VCaP (cell line): ENCODE results near the gene SKIC8.

Source experiments
- H3K27ac ChIP-seq: fragments of 450-650 bp; 2 replicates; pipeline ENCODE4 v1.5.1; 2017
- TF ChIP-seq, protein P1 (sequence below): fragments of 450-650 bp; conservative IDR thresholded peaks from 2 replicates; pipeline ENCODE4 v1.5.1; 2017; ENCODE audit warnings: mild to moderate bottlenecking, moderate library complexity

The SKIC8 gene

DNA sequence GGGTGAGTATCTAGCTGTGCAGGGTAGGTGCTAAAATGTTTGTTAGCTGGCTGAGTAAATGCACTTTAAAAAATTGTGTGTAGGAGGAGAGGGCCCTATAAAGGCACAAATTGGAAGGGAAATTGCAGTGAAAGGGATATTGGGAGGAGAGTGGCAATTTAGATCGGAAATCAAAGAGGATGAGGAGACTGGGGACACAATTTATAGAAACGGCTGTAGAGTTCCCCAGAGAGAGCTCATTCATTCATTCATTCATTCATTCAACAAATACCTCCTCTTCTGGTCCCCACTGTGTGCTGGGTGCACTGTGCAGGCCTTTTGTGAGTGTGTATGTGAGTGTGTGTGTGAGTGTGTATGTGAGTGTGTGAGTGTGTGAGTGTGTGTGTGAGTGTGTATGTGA is 32.6 kb downstream of the SKIC8 start:
- H3K27ac ChIP-seq: peak overlapping the region; percentile 97
- TF ChIP-seq, protein P1, sequence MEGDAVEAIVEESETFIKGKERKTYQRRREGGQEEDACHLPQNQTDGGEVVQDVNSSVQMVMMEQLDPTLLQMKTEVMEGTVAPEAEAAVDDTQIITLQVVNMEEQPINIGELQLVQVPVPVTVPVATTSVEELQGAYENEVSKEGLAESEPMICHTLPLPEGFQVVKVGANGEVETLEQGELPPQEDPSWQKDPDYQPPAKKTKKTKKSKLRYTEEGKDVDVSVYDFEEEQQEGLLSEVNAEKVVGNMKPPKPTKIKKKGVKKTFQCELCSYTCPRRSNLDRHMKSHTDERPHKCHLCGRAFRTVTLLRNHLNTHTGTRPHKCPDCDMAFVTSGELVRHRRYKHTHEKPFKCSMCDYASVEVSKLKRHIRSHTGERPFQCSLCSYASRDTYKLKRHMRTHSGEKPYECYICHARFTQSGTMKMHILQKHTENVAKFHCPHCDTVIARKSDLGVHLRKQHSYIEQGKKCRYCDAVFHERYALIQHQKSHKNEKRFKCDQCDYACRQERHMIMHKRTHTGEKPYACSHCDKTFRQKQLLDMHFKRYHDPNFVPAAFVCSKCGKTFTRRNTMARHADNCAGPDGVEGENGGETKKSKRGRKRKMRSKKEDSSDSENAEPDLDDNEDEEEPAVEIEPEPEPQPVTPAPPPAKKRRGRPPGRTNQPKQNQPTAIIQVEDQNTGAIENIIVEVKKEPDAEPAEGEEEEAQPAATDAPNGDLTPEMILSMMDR: no peak

DNA sequence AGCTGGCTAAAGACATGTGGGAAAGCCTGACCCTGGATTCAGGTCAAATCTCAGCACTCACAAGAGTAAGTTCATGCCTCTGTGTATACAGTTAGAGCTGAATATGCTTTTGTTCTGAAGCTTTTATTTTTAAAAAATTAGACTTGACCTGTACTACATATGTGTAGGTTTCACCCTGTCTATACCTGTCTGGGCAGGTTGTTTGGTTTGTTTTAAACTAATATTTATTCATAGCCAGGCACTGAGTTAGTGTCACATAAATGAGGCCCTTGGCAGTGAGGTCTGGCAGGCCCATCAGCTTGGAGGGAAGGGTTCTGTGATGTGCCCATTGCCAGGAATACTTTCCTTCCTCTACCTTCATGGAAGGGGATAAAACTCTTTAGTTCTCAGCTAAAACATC is 33.2 kb downstream of the SKIC8 start:
- peak overlapping the region; percentile 97 for H3K27ac ChIP-seq
- TF ChIP-seq, protein P1: no peak

DNA sequence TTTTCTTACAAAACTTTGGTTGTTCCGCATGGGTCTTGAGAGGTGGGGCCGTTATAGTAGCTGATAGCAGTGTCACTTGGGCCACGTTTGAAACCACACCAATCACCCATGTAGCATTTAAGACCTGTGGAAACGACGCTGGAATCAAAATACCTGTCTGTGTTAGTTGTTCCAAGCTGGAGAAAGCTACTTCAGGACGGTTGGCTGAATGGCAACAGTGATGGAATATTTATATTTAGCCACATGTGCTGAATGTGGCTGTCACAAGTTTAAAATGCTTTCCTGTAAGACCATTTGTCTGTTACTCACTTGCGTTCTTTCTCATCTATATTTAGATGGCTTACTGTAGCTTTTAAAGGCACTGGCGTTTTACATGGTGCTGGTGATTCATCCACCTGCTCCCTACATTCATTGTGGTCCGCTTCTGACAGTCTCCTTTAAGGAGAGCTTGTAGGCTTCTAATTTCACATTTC is 33.6 kb downstream of the SKIC8 start:
- H3K27ac ChIP-seq: peak overlapping the region; percentile 97
- TF ChIP-seq, protein P1: no peak

DNA sequence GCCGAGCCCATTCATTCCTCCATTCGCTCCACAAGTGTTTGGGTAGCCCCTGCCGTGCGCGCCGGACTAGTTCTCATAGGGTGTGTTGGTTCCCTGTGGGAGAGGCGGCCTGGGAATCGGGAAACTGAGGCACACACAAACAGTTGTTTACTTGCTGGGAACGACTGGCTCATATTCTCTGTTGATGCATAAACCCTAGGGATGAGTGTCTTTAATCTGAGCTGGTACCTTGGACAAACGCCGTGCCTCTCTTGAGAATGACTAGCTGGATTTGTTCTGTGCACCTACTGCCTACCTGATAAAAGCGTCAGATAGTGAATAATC is 34.3 kb downstream of the SKIC8 start:
- peak overlapping the region; percentile 97 for H3K27ac ChIP-seq
- TF ChIP-seq, protein P1: 0 out of 2 replicates have a peak, but pooled peaks have one; percentile 17

DNA sequence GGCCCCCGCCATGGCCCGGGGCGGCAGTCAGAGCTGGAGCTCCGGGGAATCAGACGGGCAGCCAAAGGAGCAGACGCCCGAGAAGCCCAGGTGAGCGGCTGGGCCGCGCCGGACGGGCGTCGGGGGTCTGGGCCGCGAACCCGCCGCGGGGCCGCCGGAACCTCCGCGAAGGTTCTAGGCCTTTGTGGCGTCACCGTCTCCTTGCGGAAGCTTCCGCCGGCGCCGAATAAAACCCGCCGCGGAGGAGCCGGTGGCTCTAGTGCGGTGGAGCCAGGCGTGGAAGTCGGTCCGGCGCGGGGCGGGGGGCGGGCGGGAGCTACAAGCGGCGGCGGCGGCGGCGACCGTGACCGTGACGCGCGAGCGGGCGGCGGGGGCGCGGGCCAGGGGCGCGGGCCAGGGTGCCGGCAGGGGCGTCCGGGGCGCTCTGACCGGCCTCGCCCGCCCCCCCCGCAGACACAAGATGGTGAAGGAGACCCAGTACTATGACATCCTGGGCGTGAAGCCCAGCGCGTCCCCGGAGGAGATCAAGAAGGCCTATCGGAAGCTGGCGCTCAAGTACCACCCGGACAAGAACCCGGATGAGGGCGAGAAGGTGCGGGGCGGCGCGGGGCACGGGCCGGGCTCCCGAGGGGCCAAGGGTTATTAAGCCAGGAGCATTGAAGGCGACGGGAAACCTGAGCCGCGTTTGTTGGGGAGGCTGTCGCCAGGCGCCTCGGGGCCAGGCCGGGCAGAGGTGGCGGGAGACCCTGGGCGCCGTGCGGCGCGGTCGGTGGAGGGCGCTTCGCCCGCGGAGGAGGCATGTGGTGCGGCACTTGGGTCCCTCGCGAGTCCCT is 34.9 kb downstream of the SKIC8 start, which contains the start of gene DNAJA4:
TSS of gene DNAJA4 (plus strand) at position 259 of the 833 bp plus-strand sequence. CDS start at position 461, 202 bp downstream.
- H3K27ac ChIP-seq: peak within 1 kb of the TSS; percentile 97
- TF ChIP-seq, protein P1: peak; percentile 60

DNA sequence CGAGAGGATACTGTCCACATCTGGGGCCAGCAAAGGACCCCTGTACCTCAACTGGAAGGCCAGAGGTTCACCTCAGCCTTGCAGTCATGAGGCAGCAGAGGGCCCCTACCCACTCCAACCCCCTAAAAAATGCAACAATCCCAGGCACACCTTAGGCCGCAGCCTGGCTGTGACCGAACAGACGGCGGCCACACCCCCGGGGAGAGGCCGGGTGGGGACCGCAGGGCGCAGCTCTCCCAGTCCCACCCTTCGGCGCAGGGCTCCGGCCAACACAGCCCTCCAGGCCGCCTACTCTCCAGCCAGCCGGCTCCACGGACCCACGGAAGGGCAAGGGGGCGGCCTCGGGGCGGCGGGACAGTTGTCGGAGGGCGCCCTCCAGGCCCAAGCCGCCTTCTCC is 35.5 kb downstream of the SKIC8 start:
- TF ChIP-seq, protein P1: no peak
- peak overlapping the region; percentile 97 for H3K27ac ChIP-seq

DNA sequence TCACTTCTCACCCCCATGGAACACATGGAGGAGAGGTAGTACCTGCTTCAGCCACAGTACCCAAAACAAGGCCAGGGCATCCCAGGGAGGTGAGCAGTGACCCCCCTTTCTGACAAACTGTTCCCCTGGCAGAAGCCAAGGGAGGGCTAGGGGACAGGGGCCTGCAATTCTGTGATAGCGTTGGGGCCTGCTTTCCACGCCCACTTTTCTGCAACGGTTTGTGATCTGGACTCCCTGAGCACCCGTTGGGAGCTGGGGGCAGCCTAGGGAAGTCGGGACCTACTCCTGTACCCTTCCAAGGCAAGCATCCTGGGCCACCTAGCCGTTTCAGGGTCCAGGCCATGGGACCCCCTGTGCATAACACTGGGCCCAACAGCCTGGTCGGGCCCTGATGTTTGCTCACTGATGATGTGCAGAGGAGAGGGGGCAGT is 36.0 kb downstream of the SKIC8 start:
- TF ChIP-seq, protein P1: no peak

More for the DNA sequence above, 36.0 kb downstream of the SKIC8 start:
- H3K27ac ChIP-seq: peak overlapping the region; percentile 97; the same call in 1 of the 2 replicates
